HL-60 (cell line): ENCODE data around the gene CADM4.

Source experiments
- DNase-seq, 2 experiments: peaks; one replicate each; pipeline ENCODE4 v3.0.0-alpha.2; 2010 to 2020; ENCODE audit warnings: low read depth in 1 of 2, low spot score in 1 of 2
- H3K27ac ChIP-seq: fragments of 250-450 bp; sonication (Bioruptor Pico); replicated peaks from 2 replicates; pipeline ENCODE4 v1.5.1; 2020; ENCODE audit warnings: mild to moderate bottlenecking, moderate library complexity
- H3K27me3 ChIP-seq: fragments of 250-450 bp; sonication (Bioruptor Pico); 2 replicates; pipeline ENCODE4 v1.5.1; 2021; ENCODE audit warnings: mild to moderate bottlenecking, moderate library complexity; ENCODE audit not compliant: insufficient read depth, poor library complexity, severe bottlenecking
- H3K4me3 ChIP-seq: replicated peaks from 2 replicates; pipeline ENCODE4 v1.5.1; 2011; ENCODE audit warnings: mild to moderate bottlenecking, control low read depth, low read length; ENCODE audit not compliant: insufficient read depth
- GABPA ChIP-seq: IDR thresholded peaks from 2 replicates; pipeline ENCODE4 v1.6.1; 2012; ENCODE audit warnings: low read depth
- POLR2AphosphoS5 ChIP-seq: IDR thresholded peaks from 2 replicates; pipeline ENCODE4 v1.6.1; 2012; ENCODE audit warnings: low read depth
- REST ChIP-seq: IDR thresholded peaks from 2 replicates; pipeline ENCODE4 v1.6.1; 2012; ENCODE audit warnings: low read depth; ENCODE audit not compliant: insufficient replicate concordance
- SPI1 ChIP-seq: IDR thresholded peaks from 2 replicates; pipeline ENCODE4 v1.6.1; 2012; ENCODE audit warnings: low read depth, mild to moderate bottlenecking, borderline replicate concordance
- TF ChIP-seq, protein P1 (sequence below): IDR thresholded peaks from one replicate; pipeline ENCODE4 v1.5.1; 2011; ENCODE audit warnings: low read length, control low read depth, inconsistent platforms; ENCODE audit not compliant: insufficient read depth

Gene CADM4

DNA sequence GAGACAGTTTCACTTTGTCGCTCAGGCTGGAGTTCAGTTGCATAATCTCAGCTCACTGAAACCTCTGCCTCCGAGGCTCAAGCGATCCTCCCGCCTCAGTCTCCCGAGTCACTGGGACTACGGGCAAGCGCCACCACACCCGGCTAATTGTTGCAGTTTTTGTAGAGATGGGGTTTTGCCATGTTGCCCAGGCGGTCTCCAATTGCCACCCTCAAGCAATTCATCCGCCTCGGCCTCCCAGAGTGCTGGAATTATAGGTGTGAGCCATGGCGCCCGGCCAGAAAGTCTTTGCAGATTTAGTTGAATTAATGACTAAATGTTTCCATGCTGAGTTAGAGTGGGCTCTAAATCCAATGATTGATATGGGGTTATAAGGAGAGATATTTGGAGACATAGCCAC is 4.5 kb upstream of the CADM4 start:
- H3K4me3 ChIP-seq: no peak overlapping the region
- TF ChIP-seq GABPA (no peak), POLR2AphosphoS5 (no peak), REST (no peak), SPI1 (no peak)
- TF ChIP-seq, protein P1, sequence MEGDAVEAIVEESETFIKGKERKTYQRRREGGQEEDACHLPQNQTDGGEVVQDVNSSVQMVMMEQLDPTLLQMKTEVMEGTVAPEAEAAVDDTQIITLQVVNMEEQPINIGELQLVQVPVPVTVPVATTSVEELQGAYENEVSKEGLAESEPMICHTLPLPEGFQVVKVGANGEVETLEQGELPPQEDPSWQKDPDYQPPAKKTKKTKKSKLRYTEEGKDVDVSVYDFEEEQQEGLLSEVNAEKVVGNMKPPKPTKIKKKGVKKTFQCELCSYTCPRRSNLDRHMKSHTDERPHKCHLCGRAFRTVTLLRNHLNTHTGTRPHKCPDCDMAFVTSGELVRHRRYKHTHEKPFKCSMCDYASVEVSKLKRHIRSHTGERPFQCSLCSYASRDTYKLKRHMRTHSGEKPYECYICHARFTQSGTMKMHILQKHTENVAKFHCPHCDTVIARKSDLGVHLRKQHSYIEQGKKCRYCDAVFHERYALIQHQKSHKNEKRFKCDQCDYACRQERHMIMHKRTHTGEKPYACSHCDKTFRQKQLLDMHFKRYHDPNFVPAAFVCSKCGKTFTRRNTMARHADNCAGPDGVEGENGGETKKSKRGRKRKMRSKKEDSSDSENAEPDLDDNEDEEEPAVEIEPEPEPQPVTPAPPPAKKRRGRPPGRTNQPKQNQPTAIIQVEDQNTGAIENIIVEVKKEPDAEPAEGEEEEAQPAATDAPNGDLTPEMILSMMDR: no peak
- no peak overlapping the region for H3K27ac ChIP-seq
- DNase-seq: no peak
- H3K27me3 ChIP-seq: peaks cover 8% of the 10 kb centered on the region

- Histone ChIP-seq H3K27ac (no peak overlapping the region), H3K27me3 (peaks cover 17% of the 10 kb centered on the region), H3K4me3 (no peak overlapping the region)
- DNase-seq: no peak
- TF ChIP-seq, protein P1: no peak
- TF ChIP-seq SPI1: no peak
- no peak for TF ChIP-seq GABPA
- TF ChIP-seq POLR2AphosphoS5: no peak
- no peak for TF ChIP-seq REST
Measured at GRCh38 chr19:43643326-43643725, 3.7 kb upstream of the CADM4 start.

GRCh38 chr19:43642531-43642930 is 2.9 kb upstream of the CADM4 start:
- peaks cover 22% of the 10 kb centered on the region for H3K27me3 ChIP-seq

More at GRCh38 chr19:43642531-43642930, 2.9 kb upstream of the CADM4 start:
- DNase-seq: no peak
- no peak for TF ChIP-seq REST
- TF ChIP-seq SPI1: no peak
- TF ChIP-seq, protein P1: no peak
- no peak for TF ChIP-seq POLR2AphosphoS5
- TF ChIP-seq GABPA: no peak
- Histone ChIP-seq H3K4me3 (no peak overlapping the region), H3K27ac (no peak overlapping the region)
